GM18519 (cell line): ENCODE results near the gene PYHIN1.
"Not testable (repeated sequence)": the region's sequence is repeated elsewhere in the genome, so short reads cannot be mapped to it uniquely, and the experiment has no call there.

Experiments
- ATAC-seq: cut with Tn5 transposase; IDR thresholded peaks from one replicate; pipeline ENCODE4 v1.9.1; 2021; ENCODE audit warnings: mild to moderate bottlenecking, moderate library complexity; ENCODE audit not compliant: unreplicated experiment, low FRiP score

PYHIN1 gene

GRCh38 chr1:158978730-158979129 is 47.4 kb downstream of the PYHIN1 start:
- ATAC-seq = no peak

GRCh38 chr1:158979229-158979628 is 47.9 kb downstream of the PYHIN1 start:
- no peak for ATAC-seq

- ATAC-seq = no peak
Observed at GRCh38 chr1:158983235-158983634, 51.9 kb downstream of the PYHIN1 start.

GRCh38 chr1:158984386-158984785 is 53.0 kb downstream of the PYHIN1 start:
- ATAC-seq = no peak

GRCh38 chr1:158989424-158989823 is 58.1 kb downstream of the PYHIN1 start:
- no peak for ATAC-seq

- ATAC-seq = no peak
Observed at GRCh38 chr1:158992787-158993312, 61.5 kb downstream of the PYHIN1 start.

- no peak for ATAC-seq
Observed at GRCh38 chr1:158996998-158997397, 65.6 kb downstream of the PYHIN1 start.

- peak; percentile 5 for ATAC-seq
Observed at GRCh38 chr1:158998037-158998780, 66.9 kb downstream of the PYHIN1 start.

GRCh38 chr1:158998781-158999161 is 67.4 kb downstream of the PYHIN1 start:
- ATAC-seq = peak; percentile 27

GRCh38 chr1:158999316-159000069 is 68.1 kb downstream of the PYHIN1 start:
- no peak for ATAC-seq

- ATAC-seq = no peak
Observed at GRCh38 chr1:159000070-159000409, 68.7 kb downstream of the PYHIN1 start.

GRCh38 chr1:159000625-159001024 is 69.3 kb downstream of the PYHIN1 start:
- ATAC-seq = no peak

- ATAC-seq = no peak
Observed at GRCh38 chr1:159005161-159005560, 73.8 kb downstream of the PYHIN1 start.

- ATAC-seq = no peak
Observed at GRCh38 chr1:159005676-159006075, 74.3 kb downstream of the PYHIN1 start.

GRCh38 chr1:159006210-159006807 is 75.0 kb downstream of the PYHIN1 start:
- ATAC-seq = not testable (repeated sequence)

- ATAC-seq = no peak
Observed at GRCh38 chr1:159007726-159008125, 76.4 kb downstream of the PYHIN1 start.

GRCh38 chr1:159008744-159009188 is 77.4 kb downstream of the PYHIN1 start:
- peak; percentile 66 for ATAC-seq

- no peak for ATAC-seq
Observed at GRCh38 chr1:159009287-159009686, 77.9 kb downstream of the PYHIN1 start.

- ATAC-seq = peak; percentile 51
Observed at GRCh38 chr1:159009704-159010361, 78.5 kb downstream of the PYHIN1 start, which contains the start of gene IFI16. TSS of gene IFI16 (plus strand) at chr1:159009907. CDS start at chr1:159014681, 4,774 bp downstream.

- no peak for ATAC-seq
Observed at GRCh38 chr1:159010391-159010790, 79.0 kb downstream of the PYHIN1 start.

GRCh38 chr1:159011001-159011400 is 79.6 kb downstream of the PYHIN1 start:
- ATAC-seq = not testable (repeated sequence)
